Pancreas (tissue), 10 donors: ENCODE measurements around the gene LIF. TPM values are rescaled to one million over a fixed set of nuclear protein-coding genes. Genes with fewer than 3 reads are reported as not detected.

Experiments
- ATAC-seq, 4 donors: fragments of 200-7000 bp; cut with Tn5 transposase; one replicate each; pipeline versions ENCODE4 v1.8.0 to v1.9.1; 2020; ENCODE audit warnings: mild to moderate bottlenecking in 4 of 4, moderate library complexity in 4 of 4
- DNase-seq, 6 donors: peaks; one replicate each; pipeline ENCODE4 v3.0.0-alpha.2; 2020
- FAIRE-seq: peaks from 2 replicates; lab custom pipeline; 2012; peaks lifted over from hg19 to GRCh38; lab: Jason Lieb, UNC
- H3K27ac ChIP-seq, 4 donors: fragments of 200-600 bp; sonication (generic); 1 replicate in 3 of 4; 2 replicates in 1 of 4; pipeline versions ENCODE4 v1.5.0 to v1.8.0; 2020
- H3K27me3 ChIP-seq, 4 donors: fragments of 200-600 bp; one replicate each; pipeline ENCODE4 v1.8.0; 2021
- H3K36me3 ChIP-seq, 3 donors: fragments of 200-600 bp; sonication (generic) in 1 of 3; one replicate each; pipeline versions ENCODE4 v1.5.0 to v1.8.0; 2020 to 2021
- H3K4me1 ChIP-seq, 3 donors: fragments of 200-600 bp; one replicate each; pipeline ENCODE4 v1.8.0; 2021
- H3K4me3 ChIP-seq, 4 donors: fragments of 200-600 bp; sonication (generic) in 2 of 4; one replicate each; pipeline versions ENCODE4 v1.5.0 to v1.8.0; 2020 to 2021
- H3K9me3 ChIP-seq, 4 donors: fragments of 200-600 bp; one replicate each; pipeline ENCODE4 v1.8.0; 2021
- WGBS, 2 donors: extraction: QIAGEN DNeasy Blood & Tissue Kit; methylation state at CpG; one replicate each; pipeline ENCODE4 v1.1.7; 2013; 5-methylcytosine and 5-hydroxymethylcytosine counted together
- intact Hi-C, 3 donors: fragments of 100-400 bp; cut with DNase I; formaldehyde crosslinking; loops; one replicate each; pipeline versions ENCODE4 v1.11.1 to v1.14.2; 2022
- polyA plus RNA-seq, 2 donors: library from polyadenylated mRNA; stranded (reverse); fragments of 200-250 nt; gene quantifications; one replicate each; pipeline ENCODE4 v1.2.3, GENCODE V29; 2013
- total RNA-seq, 6 donors: library from RNA; stranded (reverse); fragmentation: NEBNext Ultra II Directional in 4 of 6; extraction: Animal tissue kit (Norgen Biotek cat#: 25700) in 4 of 6; gene quantifications; one replicate each; pipeline versions ENCODE4 v1.2.1 to v1.2.4, GENCODE V29; 2021 to 2023
- TF ChIP-seq, protein P1 (sequence below), 4 donors: fragments of 200-600 bp; sonication (generic) in 3 of 4; IDR thresholded peaks; one replicate each; pipeline versions ENCODE4 v1.5.0 to v1.8.0; 2021; ENCODE audit warnings: antibody characterized with exemption in 4 of 4
- donor health status: healthy with polysubstance abuse.
- donor health status: DM: no; HTN: no; CAD: no; lungs with moderate emphysema.
- donor health status: DM: no; HTN: no; CAD: no.
- donor health status: control.
- donor health status: control.
- donor health status: Bipolar disorder and iron deficiency.
- donor health status: DM: yes; HTN: yes; CAD: no.
- donor health status: DM: no; HTN: no; CAD: no.
- donor health status: DM: no; HTN: no; CAD: no.
- donor health status: DM: yes; HTN: yes; CAD: no.

LIF gene
- total and polyA plus RNA-seq, 8 donors, result 0.32 to 5.8 (median 2.3) TPM

DNA sequence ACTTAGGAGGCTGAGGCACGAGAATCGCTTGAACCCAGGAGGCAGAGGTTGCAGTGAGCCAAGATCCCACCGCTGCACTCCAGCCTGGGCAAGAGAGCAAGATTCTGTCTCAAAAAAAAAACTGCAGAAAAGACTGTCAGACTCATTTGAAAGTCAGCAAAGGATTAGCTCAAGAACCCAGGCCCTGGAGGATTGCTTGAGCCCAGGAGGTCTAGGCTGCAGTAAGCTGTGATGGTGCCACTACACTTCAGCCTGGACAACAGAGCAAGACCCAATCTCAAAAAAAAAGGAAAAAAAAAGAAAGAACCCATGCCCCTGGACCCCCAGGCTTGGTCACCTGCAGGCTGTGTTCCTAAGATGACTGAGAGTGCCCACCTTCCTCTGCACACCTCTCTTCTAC, 16.2 kb downstream of the LIF start:
- no peak for FAIRE-seq
- no peaks in the 10 kb centered on the region for H3K27me3 ChIP-seq
- no peak for DNase-seq
- intact Hi-C loops, result no loop called here
- H3K4me3 ChIP-seq, result no peak overlapping the region
- H3K36me3 ChIP-seq, result no peaks in the 10 kb centered on the region
- TF ChIP-seq, protein P1, sequence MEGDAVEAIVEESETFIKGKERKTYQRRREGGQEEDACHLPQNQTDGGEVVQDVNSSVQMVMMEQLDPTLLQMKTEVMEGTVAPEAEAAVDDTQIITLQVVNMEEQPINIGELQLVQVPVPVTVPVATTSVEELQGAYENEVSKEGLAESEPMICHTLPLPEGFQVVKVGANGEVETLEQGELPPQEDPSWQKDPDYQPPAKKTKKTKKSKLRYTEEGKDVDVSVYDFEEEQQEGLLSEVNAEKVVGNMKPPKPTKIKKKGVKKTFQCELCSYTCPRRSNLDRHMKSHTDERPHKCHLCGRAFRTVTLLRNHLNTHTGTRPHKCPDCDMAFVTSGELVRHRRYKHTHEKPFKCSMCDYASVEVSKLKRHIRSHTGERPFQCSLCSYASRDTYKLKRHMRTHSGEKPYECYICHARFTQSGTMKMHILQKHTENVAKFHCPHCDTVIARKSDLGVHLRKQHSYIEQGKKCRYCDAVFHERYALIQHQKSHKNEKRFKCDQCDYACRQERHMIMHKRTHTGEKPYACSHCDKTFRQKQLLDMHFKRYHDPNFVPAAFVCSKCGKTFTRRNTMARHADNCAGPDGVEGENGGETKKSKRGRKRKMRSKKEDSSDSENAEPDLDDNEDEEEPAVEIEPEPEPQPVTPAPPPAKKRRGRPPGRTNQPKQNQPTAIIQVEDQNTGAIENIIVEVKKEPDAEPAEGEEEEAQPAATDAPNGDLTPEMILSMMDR (IDR thresholded peaks at IDR 0.05), result no peak
- H3K4me1 ChIP-seq, result peaks cover 5 to 9% (median 8%) of the 10 kb centered on the region in 3 donors
- WGBS, 2 donors, result 87 to 90% methylated on average over 3 of the region's 3 CpGs
- H3K27ac ChIP-seq, result no peak overlapping the region
- ATAC-seq, result no peak
- H3K9me3 ChIP-seq, result no peaks in the 10 kb centered on the region

DNA sequence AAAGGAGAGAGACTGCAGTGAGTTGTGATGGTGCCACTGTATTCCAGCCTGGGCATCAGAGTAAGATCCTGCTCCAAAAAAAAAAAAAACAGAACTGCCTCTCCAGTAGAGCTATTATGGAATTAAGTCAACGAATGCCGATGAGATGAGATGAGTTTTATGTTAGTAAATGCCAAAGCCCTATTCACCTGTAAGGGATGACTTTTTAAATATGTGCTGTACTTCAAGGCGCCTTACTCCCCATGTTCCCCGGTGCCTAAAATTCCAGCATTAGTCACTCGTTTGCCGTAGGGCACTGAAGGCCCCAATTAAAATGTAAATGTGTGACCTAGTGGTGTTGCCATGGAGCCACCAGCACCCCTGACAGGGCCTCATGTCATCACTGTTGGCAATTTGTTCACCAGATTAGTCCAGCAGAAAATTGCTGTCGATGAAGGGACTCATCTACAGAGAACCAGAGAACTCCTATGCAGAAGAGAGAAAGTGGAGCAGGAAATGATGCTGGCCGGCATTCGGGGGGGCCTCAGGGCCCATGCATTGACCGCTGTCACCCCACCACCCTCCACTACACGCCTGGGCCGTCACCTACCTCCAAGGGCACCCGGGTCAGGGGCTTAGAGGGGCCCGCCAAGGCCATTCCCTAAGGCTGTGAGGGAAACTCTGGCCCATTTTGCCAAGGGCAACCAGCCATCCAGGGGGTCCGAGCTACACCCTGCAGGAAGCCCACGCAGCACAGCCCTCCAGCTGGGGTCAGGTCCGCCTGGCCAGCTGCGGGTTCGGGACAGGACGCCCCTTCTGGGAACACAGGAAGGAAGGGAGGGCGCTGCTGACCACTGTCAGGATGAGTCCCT, 17.8 kb downstream of the LIF start:
- 50 to 60% methylated on average over 21 of the region's 21 CpGs for WGBS, 2 donors
- FAIRE-seq, result no peak

DNA sequence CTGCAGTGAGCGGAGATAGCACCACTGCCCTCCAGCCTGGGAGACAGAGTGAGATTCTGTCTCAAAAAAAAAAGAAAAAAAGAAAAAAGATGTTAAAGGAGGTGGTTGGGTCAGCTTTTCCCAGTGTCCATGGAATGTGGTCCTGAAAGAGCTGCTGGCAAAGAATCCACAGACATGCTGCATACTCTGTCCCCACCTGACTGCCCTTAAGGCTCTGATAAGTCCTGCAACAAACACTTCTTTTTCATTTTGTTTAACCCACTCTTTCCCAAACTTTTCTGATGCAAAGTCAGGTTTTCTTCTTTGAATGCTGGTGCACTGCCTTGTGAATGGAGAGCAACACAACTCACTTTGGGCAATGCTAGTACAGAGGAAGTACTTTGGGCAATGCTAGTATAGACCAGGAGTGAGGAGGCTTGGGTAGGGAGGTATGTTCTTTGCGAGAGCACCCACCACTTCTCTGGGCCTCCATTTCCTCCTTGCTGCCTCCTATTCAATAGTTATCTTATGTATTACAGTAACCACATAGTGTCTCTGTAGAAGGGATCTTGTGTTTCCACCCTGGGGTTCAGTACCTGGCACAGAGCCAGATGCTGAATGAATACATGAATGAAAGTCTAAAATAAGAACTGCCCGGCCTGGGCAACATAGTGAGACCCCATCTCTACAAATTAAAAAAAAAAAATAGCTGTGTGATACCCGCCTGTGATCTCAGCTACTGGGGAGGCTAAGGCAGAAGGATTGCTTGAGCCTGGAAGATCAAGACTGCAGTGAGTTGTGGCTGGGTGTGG, 18.9 kb downstream of the LIF start:
- FAIRE-seq (no peak), ATAC-seq (no peak)
- WGBS, 2 donors, result 87 to 93% methylated on average over 4 of the region's 4 CpGs

More for the DNA sequence above, 17.8 kb downstream of the LIF start:
- no peak overlapping the region for H3K27ac ChIP-seq
- no peaks in the 10 kb centered on the region for H3K27me3 ChIP-seq
- H3K36me3 ChIP-seq, result no peaks in the 10 kb centered on the region
- no peaks in the 10 kb centered on the region for H3K9me3 ChIP-seq
- no peak overlapping the region for H3K4me3 ChIP-seq
- DNase-seq (no peak), ATAC-seq (peak in 3 of 4 donors; percentile 15 to 43 (median 31))
- intact Hi-C loops, result no loop called here
- TF ChIP-seq, protein P1 (IDR thresholded peaks at IDR 0.05), result no peak
- H3K4me1 ChIP-seq, result no peaks in the 10 kb centered on the region

DNA sequence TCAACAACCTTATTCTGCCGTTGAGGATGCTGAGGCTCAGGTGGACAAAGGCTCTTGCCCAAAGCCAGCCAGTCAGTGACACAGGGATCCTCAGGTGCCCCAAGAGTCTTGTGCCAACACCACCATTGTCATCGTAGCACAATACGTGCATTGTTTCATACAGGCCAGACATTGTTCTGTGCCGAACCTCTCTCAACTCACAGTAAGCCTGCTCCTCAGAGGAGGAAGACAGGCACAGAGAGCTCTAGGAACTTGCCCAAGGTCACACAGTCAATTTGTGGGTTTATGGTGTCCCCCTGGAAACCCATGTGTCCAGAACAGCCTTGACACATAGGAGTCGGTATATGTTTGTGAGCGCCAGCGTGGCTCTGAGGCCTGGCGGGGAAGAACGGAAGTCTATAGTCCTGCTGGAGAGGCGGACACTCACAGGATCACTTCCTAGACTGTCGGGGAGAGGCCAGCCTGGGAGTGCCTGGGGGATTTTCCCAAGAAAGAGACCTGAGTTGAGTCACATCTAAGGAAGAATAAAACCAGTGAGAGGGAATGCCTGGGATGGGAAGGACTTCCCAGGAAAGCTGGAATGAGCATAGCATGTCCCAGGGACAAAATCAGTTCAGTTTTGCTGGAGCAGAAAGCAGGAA, 20.2 kb downstream of the LIF start:
- FAIRE-seq (no peak), ATAC-seq (no peak), DNase-seq (no peak)
- H3K27me3 ChIP-seq, result no peaks in the 10 kb centered on the region
- H3K9me3 ChIP-seq, result no peaks in the 10 kb centered on the region
- H3K4me1 ChIP-seq, result no peaks in the 10 kb centered on the region
- no peaks in the 10 kb centered on the region for H3K36me3 ChIP-seq
- H3K27ac ChIP-seq, result no peak overlapping the region
- TF ChIP-seq, protein P1 (IDR thresholded peaks at IDR 0.05), result no peak
- intact Hi-C loops, result no loop called here
- 85% methylated on average over 11 of the region's 11 CpGs for WGBS, 2 donors
- no peak overlapping the region for H3K4me3 ChIP-seq

More for the DNA sequence above, 18.9 kb downstream of the LIF start:
- DNase-seq, result no peak
- intact Hi-C loops, result no loop called here
- Histone ChIP-seq H3K36me3 (no peaks in the 10 kb centered on the region), H3K4me3 (no peak overlapping the region), H3K27ac (no peak overlapping the region), H3K27me3 (no peaks in the 10 kb centered on the region), H3K4me1 (no peaks in the 10 kb centered on the region), H3K9me3 (no peaks in the 10 kb centered on the region)
- TF ChIP-seq, protein P1 (IDR thresholded peaks at IDR 0.05), result no peak
